MM.1S (cell line): ENCODE results near the gene HEBP1.
A peak's percentile ranks its signal among the peaks of the same experiment; 100 is the strongest.

Experiments used
- DNase-seq: peaks from one replicate; pipeline ENCODE4 v3.0.0-alpha.2; 2015
- H2AFZ ChIP-seq: fragments of 300-600 bp; sonication (generic); 2 replicates; pipeline ENCODE4 v1.6.0; 2016; ENCODE audit warnings: antibody characterized with exemption, low read length
- H3F3A ChIP-seq: fragments of 300-600 bp; sonication (generic); 2 replicates; pipeline ENCODE4 v1.6.1; 2016; ENCODE audit warnings: mild to moderate bottlenecking, antibody characterized with exemption, low read length, moderate library complexity, mixed read lengths; ENCODE audit not compliant: insufficient read depth
- H3K27ac ChIP-seq: fragments of 300-600 bp; sonication (generic); 2 replicates; pipeline ENCODE4 v1.5.1; 2016; ENCODE audit warnings: mild to moderate bottlenecking, low read length
- H3K27me3 ChIP-seq: fragments of 300-600 bp; sonication (generic); replicated peaks from 2 replicates; pipeline ENCODE4 v1.6.0; 2016; ENCODE audit warnings: low read length; ENCODE audit not compliant: insufficient read depth
- H3K36me3 ChIP-seq: fragments of 300-600 bp; sonication (generic); replicated peaks from 2 replicates; pipeline ENCODE4 v1.6.1; 2016; ENCODE audit warnings: mild to moderate bottlenecking, low read length, mixed read lengths; ENCODE audit not compliant: insufficient read depth
- H3K4me1 ChIP-seq: fragments of 300-600 bp; sonication (generic); 2 replicates; pipeline ENCODE4 v1.6.1; 2016; ENCODE audit warnings: low read length, mixed read lengths
- H3K4me2 ChIP-seq: fragments of 300-600 bp; sonication (generic); 2 replicates; pipeline ENCODE4 v1.6.0; 2016; ENCODE audit warnings: low read depth, low read length
- H3K4me3 ChIP-seq: fragments of 300-600 bp; sonication (generic); 2 replicates; pipeline ENCODE4 v1.5.1; 2016; ENCODE audit warnings: low read length, mixed read lengths
- H3K79me2 ChIP-seq: fragments of 300-600 bp; sonication (generic); 2 replicates; pipeline ENCODE4 v1.6.1; 2016; ENCODE audit warnings: mixed run types, low read length, mixed read lengths
- H3K9ac ChIP-seq: fragments of 300-600 bp; sonication (generic); 2 replicates; pipeline ENCODE4 v1.6.1; 2016; ENCODE audit warnings: low read length, mixed read lengths
- H3K9me2 ChIP-seq: fragments of 300-600 bp; sonication (generic); replicated peaks from 2 replicates; pipeline ENCODE4 v1.6.1; 2016; ENCODE audit warnings: mild to moderate bottlenecking, low read length, mixed read lengths; ENCODE audit not compliant: insufficient read depth
- H3K9me3 ChIP-seq: fragments of 300-600 bp; sonication (generic); replicated peaks from 2 replicates; pipeline ENCODE4 v1.6.1; 2016; ENCODE audit warnings: mild to moderate bottlenecking, low read length, mixed read lengths; ENCODE audit not compliant: insufficient read depth
- H4K20me1 ChIP-seq: fragments of 300-600 bp; sonication (generic); 2 replicates; pipeline ENCODE4 v1.6.1; 2016; ENCODE audit warnings: mild to moderate bottlenecking, low read length, moderate library complexity, mixed read lengths; ENCODE audit not compliant: insufficient read depth
- CTCF ChIP-seq: fragments of 300-600 bp; sonication (generic); IDR thresholded peaks from 2 replicates; pipeline ENCODE4 v1.5.1; 2016; ENCODE audit warnings: antibody characterized with exemption, low read length, mixed read lengths
- EZH2 ChIP-seq: fragments of 300-600 bp; sonication (generic); optimal IDR thresholded peaks from 2 replicates; pipeline ENCODE3; 2017; ENCODE audit warnings: low read depth, mild to moderate bottlenecking, antibody characterized with exemption, low read length, mixed read lengths
- EZH2phosphoT487 ChIP-seq: fragments of 300-600 bp; sonication (generic); IDR thresholded peaks from 2 replicates; pipeline ENCODE4 v1.6.1; 2018; ENCODE audit warnings: antibody characterized with exemption, low read length

Gene HEBP1

GRCh38 chr12:12952036-12952435 is 48.0 kb downstream of the HEBP1 start, which contains the start of gene GPRC5D:
GPRC5D (minus strand) TSS chr12:12952170; CDS start chr12:12950384, 1,786 bp downstream.
- no peaks in the 10 kb centered on the region for H4K20me1 ChIP-seq
- peak; percentile 84 for DNase-seq
- peak within 1 kb of the TSS; percentile 85 for H3K27ac ChIP-seq
- peaks cover 48% of the 10 kb centered on the region for H3K79me2 ChIP-seq
- TF ChIP-seq CTCF, result no peak
- no peak for TF ChIP-seq EZH2phosphoT487
- TF ChIP-seq EZH2, result no peak
- H3K4me2 ChIP-seq, result peak within 1 kb of the TSS; percentile 94
- H3K4me3 ChIP-seq, result peak within 1 kb of the TSS; percentile 72
- peak within 1 kb of the TSS; percentile 74 for H3K9ac ChIP-seq
- peaks cover 21% of the 10 kb centered on the region for H3F3A ChIP-seq
- peaks cover 51% of the 10 kb centered on the region for H3K4me1 ChIP-seq
- H3K9me3 ChIP-seq, result no peaks in the 10 kb centered on the region
- peak within 1 kb of the TSS; percentile 52 for H2AFZ ChIP-seq
- peaks cover 2% of the 10 kb centered on the region; the same call in 1 of the 2 replicates for H3K36me3 ChIP-seq
- H3K9me2 ChIP-seq, result no peaks in the 10 kb centered on the region
- H3K27me3 ChIP-seq, result no peaks in the 10 kb centered on the region

- Histone ChIP-seq H3F3A (peaks cover 21% of the 10 kb centered on the region), H3K79me2 (peaks cover 53% of the 10 kb centered on the region), H2AFZ (no peak overlapping the region), H3K9me3 (no peaks in the 10 kb centered on the region), H3K9ac (peak overlapping the region; percentile 74), H4K20me1 (no peaks in the 10 kb centered on the region), H3K4me3 (peak overlapping the region; percentile 72), H3K4me2 (peak overlapping the region; percentile 94), H3K9me2 (no peaks in the 10 kb centered on the region), H3K27ac (peak overlapping the region; percentile 85), H3K4me1 (peaks cover 54% of the 10 kb centered on the region), H3K27me3 (no peaks in the 10 kb centered on the region), H3K36me3 (peaks cover 2% of the 10 kb centered on the region; the same call in 1 of the 2 replicates)
- DNase-seq, result no peak
- no peak for TF ChIP-seq CTCF
- no peak for TF ChIP-seq EZH2
- TF ChIP-seq EZH2phosphoT487, result no peak
Measured at GRCh38 chr12:12951504-12951903, 48.6 kb downstream of the HEBP1 start.

- H2AFZ ChIP-seq, result no peak overlapping the region
- 0 out of 2 replicates have a peak overlapping the region, but pooled peaks have one; percentile 1 for H3K4me3 ChIP-seq
- H3K36me3 ChIP-seq, result peaks cover 2% of the 10 kb centered on the region; the same call in 1 of the 2 replicates
- H3K9me3 ChIP-seq, result no peaks in the 10 kb centered on the region
- H3K27ac ChIP-seq, result no peak overlapping the region
- peak overlapping the region; percentile 94 for H3K4me2 ChIP-seq
- H3K27me3 ChIP-seq, result no peaks in the 10 kb centered on the region
- peaks cover 78% of the 10 kb centered on the region for H3K79me2 ChIP-seq
- TF ChIP-seq CTCF, result no peak
- TF ChIP-seq EZH2, result no peak
- TF ChIP-seq EZH2phosphoT487, result no peak
- H3K4me1 ChIP-seq, result peaks cover 46% of the 10 kb centered on the region
- peaks cover 20% of the 10 kb centered on the region for H3F3A ChIP-seq
- no peak for DNase-seq
- H3K9me2 ChIP-seq, result no peaks in the 10 kb centered on the region
- no peaks in the 10 kb centered on the region for H4K20me1 ChIP-seq
- no peak overlapping the region for H3K9ac ChIP-seq
Measured at GRCh38 chr12:12947902-12948301, 52.2 kb downstream of the HEBP1 start.
